Kasumi-1 (cell line): Measurements from ENCODE around the gene FGL2.
"Not testable (repeated sequence)": the region's sequence is repeated elsewhere in the genome, so short reads cannot be mapped to it uniquely, and the experiment has no call there.

Experiments used
- DNase-seq, 2 experiments: peaks; one replicate each; lab custom pipeline; 2025; lab: John Stamatoyannopoulos, UW

Gene FGL2

DNA sequence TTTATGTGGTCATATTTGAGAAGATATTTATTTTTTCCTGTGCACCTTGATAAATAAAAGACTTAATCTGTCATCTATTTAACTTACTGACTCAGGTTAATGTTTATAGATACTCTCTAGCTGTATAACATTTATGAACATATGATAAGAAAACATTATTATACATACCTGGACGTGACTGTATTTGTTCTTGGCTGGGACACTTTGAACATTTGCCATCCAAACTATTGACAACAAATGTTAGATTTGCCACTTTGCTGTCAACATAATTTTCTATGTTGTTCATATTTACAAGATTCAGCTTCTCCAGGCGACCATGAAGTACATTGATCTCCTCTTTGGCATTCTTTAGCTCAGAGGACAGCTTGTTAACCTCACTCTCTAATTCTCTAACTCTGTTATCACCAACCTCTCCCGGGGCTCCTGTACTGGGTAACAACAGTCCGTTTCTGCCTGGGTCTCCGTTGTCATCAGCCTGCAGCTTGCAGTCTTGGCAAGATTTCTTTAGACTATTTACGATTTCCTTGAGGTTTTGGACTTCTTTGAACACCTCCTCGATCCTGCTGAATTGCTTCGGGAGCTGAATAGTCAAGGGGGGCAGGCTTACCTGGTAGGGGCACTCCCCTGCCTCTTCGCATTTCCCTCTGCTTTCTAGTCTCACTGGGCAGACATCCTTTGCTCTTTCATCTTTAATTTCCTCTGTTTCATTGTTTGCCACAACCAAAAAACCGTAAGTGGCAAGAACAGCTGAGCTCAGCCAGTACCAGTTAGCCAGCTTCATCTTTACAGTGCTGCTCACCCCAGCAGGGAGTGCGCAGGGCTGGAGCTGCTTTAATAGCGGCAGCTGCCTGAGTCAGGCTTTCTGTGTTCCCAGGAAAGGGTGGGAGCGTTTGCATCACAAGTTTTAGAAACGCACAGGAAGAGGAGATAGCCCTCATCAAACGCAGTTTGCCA, at the start of gene FGL2:
TSS of gene FGL2 (minus strand) at position 807 of the 954 bp plus-strand sequence. CDS start at position 781, 26 bp downstream.
- peak; percentile 10 to 30 for DNase-seq

- no peak for DNase-seq
These were observed 48.5 kb upstream of the FGL2 start for GRCh38 chr7:77248154-77248553.

GRCh38 chr7:77247206-77247850, 47.7 kb upstream of the FGL2 start:
- DNase-seq = peak; percentile 62 to 65

DNA sequence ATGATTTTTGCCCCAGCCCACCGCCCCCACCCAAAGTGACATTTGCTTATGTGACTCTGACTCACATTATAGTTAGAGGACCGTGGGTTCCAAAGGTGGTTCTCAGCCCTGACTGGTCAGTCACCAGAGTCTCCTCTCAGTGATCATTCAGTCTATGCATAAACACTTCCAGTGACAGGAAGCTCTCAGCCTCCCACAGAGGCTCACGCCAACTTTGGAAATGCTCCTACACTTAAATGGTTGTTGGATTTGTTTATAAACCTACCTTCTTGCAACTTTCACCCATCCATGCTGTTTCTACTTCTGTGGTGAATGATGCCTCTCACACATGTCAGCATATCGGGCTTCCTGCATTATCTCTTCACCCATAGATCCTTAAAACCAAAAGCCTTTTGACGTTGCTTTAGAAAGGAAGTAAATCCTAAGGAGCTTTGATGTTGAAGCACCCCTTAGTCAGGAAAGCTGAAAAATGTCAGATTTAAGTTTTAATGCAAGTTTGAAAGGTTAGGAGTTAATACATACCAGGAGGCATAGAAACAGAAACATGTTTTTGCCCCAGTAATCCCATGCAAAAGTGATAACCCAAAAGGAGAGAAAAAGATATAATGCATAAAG, 46.5 kb upstream of the FGL2 start:
- no peak for DNase-seq

GRCh38 chr7:77245015-77245755, 45.6 kb upstream of the FGL2 start:
- DNase-seq = no peak

DNA sequence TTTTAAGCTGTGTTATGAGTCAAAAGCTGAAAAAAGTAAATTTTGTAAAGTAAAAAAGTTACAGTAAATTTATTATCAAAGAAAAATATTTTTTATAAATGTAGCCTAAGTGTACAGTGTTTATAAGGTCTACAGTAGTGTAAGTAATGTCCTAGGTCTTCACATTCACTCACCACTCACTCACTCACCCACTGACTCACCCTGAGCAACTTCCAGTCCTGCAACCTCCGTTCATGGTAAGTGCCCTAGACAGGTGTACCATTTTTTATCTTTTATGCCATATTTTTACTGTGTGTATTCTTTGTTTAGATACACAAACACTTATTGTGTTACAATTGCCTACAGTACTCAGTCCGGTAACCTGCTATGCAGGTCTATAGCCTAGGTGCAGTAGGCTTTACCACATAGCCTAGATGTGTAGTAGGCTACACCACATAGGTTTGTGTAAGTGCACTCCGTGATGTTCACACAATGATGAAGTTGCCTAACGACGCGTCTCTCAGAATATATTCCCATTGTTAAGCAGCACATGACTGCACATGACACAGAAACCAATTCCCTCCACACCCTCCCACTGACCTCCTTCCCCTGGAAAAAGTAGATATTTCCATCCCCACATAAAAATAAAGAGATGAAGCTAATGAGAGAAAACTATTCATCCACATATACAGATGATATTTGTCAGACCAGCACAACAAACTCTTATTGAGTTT, 44.8 kb upstream of the FGL2 start:
- no peak for DNase-seq

GRCh38 chr7:77242554-77242953, 42.9 kb upstream of the FGL2 start:
- DNase-seq = no peak

DNA sequence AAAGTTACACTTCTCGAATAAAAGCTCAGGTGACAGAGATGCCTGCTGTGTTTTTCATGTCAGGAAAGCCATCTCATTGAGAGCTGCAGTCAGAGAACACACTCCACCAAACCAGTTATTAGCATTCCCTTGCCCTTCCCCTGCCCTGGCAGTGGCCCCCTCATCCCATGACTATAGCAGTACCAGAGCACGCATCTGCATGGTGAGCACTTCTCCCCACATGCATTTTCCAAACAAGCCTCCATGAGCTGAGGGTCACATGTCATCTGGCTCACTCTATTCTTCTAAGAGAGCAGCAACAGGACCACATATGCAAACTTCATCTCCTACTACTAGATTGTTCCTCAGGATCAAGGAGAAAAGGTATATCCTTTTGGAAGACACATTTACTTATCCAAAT, 42.4 kb upstream of the FGL2 start:
- DNase-seq = no peak

DNA sequence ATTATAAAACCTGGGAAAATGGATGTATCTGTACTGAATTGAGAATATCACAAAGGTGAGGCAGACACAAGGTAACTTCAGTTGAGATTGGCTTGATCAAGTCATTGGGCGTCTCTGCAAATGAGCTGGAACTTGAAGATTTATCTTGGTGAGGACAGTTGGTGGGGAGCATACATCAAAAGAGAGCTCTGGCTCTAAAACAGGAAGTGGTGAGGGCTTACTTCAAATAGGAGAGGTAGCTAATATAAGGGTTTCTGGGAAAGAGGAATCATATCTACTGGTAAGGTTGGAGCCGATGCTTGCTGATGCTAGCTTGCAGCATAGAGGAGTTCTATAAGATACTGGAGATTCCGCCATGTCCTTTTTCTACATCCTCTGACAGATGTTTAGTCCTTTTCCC, 39.9 kb upstream of the FGL2 start:
- peak; percentile 55 to 56 for DNase-seq

- DNase-seq = peak; percentile 86
These were observed 39.1 kb upstream of the FGL2 start for GRCh38 chr7:77238703-77239136.

DNA sequence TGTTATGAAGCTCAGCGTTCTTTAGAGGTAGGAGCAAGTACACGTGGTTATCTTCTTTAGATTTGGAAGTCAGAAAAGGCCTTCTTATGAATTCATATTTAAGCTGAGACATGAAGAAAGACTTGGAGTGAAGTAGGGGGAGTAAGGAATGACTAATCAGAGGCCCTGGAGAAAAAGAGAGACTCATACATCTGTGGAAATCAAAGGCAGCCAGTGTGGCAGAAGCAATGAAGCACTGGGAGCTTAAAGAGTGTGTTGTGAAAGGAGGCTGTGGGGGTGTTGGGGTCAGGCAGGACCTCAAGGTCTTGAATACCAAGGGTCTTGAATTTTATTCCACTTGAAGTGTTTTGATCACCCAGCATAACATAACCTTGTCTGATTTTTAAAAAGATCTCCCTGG, 35.7 kb upstream of the FGL2 start:
- no peak for DNase-seq

GRCh38 chr7:77232467-77232866, 32.8 kb upstream of the FGL2 start:
- no peak for DNase-seq

DNA sequence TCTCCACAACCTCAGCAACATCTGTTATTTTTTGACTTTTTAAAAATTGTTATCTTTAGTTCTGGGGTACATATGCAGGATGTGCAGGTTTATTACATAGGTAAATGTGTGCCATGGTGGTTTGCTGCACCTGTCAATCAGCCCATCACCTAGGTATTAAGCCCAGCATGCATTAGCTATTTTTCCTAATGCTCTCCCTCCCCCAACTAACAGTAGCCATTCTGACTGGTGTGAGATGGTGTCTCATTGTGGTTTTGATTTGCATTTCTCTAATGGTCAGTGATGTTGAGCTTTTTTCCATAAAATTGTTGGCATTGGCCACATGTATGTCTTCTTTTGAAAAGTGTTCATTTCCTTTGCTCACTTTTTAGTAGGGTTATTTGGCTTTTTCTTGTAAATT, 29.2 kb upstream of the FGL2 start:
- not testable (repeated sequence) for DNase-seq

DNA sequence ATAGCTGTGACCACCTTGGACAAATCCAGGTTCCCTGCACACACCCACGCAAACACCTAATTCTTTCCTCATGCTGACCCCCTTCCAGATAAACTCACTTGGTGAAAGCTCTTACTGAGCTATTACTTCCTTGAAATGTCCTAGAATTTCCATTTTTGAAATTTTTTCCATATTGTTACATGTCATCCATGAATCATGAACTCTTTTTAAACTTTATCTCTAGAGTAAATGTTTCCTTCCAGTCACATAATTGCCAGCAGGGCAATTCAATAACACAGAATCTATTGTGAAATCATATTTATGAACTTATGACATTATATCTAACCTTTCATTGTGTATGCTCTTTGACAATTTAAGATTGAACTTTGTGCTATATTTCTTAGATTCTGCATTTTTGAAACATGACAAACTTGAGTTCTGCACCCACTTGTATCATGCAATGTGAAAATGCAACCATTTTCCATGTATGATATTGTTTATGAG, 26.8 kb upstream of the FGL2 start:
- DNase-seq = no peak

DNA sequence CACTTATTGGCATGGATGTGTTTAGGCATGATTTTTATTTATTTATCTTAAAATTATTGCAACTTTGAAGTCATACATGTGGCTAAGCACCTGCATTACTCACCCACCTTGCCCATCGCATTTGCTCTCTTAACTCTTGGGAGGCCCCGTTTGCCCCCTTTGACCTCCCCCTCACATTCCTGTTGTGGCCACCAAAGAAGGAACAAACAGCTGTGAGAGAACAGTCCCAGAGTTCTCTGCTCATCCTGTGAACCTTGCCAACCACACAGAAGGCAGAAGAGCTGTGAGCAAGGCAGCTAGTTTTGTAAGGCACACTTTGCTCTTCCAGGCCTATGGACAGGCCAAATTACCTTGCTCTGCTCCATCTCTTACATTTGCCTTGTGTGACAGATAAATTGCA, 23.6 kb upstream of the FGL2 start:
- peak; percentile 17 to 18 for DNase-seq

GRCh38 chr7:77222819-77223218, 23.2 kb upstream of the FGL2 start:
- no peak for DNase-seq

GRCh38 chr7:77222065-77222464, 22.4 kb upstream of the FGL2 start:
- DNase-seq = peak in 1 of 2 experiments; percentile 4

DNA sequence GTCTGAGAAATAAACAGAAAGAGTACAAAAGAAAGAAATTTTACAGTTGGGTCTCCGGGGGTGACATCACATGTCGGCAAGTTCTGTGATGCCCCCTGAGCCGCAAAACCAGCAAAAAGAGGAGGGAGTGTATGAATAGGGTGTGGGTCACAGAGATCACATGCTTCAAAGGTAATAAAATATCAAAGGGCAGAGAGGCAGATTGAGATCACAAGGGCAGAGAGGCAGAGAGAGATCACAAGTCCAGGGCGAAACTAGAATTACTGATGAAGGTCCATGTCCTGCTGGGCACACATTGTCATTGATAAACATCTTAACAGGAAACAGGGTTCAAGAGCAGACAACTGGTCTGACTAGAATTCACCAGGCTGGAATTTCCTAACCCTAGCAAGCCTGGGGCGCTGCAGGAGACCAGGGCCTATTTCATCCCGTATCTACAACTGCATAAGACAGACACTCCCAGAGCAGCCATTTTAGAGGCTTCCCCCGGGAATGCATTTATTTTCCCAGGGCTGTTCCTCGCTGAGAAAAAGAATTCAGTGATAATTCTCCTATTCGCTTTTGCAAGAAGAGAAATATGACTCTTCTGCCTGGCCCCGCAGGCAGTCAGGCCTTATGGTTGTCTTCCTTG, 20.2 kb upstream of the FGL2 start:
- DNase-seq = not testable (repeated sequence)

GRCh38 chr7:77217474-77218185, 18.0 kb upstream of the FGL2 start:
- DNase-seq = no peak
